ENCODE measurements around the gene ATG9B.

- TF ChIP-seq, protein P1, sequence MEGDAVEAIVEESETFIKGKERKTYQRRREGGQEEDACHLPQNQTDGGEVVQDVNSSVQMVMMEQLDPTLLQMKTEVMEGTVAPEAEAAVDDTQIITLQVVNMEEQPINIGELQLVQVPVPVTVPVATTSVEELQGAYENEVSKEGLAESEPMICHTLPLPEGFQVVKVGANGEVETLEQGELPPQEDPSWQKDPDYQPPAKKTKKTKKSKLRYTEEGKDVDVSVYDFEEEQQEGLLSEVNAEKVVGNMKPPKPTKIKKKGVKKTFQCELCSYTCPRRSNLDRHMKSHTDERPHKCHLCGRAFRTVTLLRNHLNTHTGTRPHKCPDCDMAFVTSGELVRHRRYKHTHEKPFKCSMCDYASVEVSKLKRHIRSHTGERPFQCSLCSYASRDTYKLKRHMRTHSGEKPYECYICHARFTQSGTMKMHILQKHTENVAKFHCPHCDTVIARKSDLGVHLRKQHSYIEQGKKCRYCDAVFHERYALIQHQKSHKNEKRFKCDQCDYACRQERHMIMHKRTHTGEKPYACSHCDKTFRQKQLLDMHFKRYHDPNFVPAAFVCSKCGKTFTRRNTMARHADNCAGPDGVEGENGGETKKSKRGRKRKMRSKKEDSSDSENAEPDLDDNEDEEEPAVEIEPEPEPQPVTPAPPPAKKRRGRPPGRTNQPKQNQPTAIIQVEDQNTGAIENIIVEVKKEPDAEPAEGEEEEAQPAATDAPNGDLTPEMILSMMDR (IDR thresholded peaks at IDR 0.05), result no peak
- no peak for TF ChIP-seq POLR2A (IDR thresholded peaks at IDR 0.05; ENCODE audit: low read length)
Observed at GRCh38 chr7:151073990-151074389, 49.7 kb upstream of the ATG9B start.

Data from A549 (cell line).